ENCODE measurements around the gene HOOK2.

The HOOK2 gene

GRCh38 chr19:12754465-12755196 is 20.7 kb downstream of the HOOK2 start:
- Histone ChIP-seq H3K9me3 (ENCODE audit: control insufficient read depth, low read length) (no peaks in the 10 kb centered on the region), H3K4me3 (ENCODE audit: insufficient read depth, low read depth, low read length, poor library complexity, severe bottlenecking) (no peak overlapping the region), H3K36me3 (ENCODE audit: control insufficient read depth, insufficient read depth, low read length) (no peaks in the 10 kb centered on the region), H3K4me1 (ENCODE audit: control insufficient read depth, insufficient read depth, low read length, poor library complexity, severe bottlenecking) (peaks cover 5% of the 10 kb centered on the region), H3K27me3 (replicated peaks; ENCODE audit: control insufficient read depth, insufficient read depth, low read length, poor library complexity, severe bottlenecking) (peaks cover 4% of the 10 kb centered on the region), H3K27ac (ENCODE audit: insufficient read depth, low read length, poor library complexity, severe bottlenecking) (no peak overlapping the region)
- DNase-seq: no peak

- Histone ChIP-seq H3K36me3 (ENCODE audit: control insufficient read depth, insufficient read depth, low read length) (peaks cover 9% of the 10 kb centered on the region), H3K27me3 (replicated peaks; ENCODE audit: control insufficient read depth, insufficient read depth, low read length, poor library complexity, severe bottlenecking) (peaks cover 4% of the 10 kb centered on the region), H3K27ac (ENCODE audit: insufficient read depth, low read length, poor library complexity, severe bottlenecking) (no peak overlapping the region), H3K4me1 (ENCODE audit: control insufficient read depth, insufficient read depth, low read length, poor library complexity, severe bottlenecking) (no peaks in the 10 kb centered on the region), H3K4me3 (ENCODE audit: insufficient read depth, low read depth, low read length, poor library complexity, severe bottlenecking) (no peak overlapping the region), H3K9me3 (ENCODE audit: control insufficient read depth, low read length) (peaks cover 6% of the 10 kb centered on the region)
- no peak for DNase-seq
Observed at GRCh38 chr19:12752056-12752781, 23.1 kb downstream of the HOOK2 start.

GRCh38 chr19:12751635-12752034 is 23.7 kb downstream of the HOOK2 start, which contains the start of gene BEST2:
TSS of gene BEST2 (plus strand) at chr19:12751791. CDS start at chr19:12752593, 802 bp downstream.
- H3K27ac ChIP-seq (ENCODE audit: insufficient read depth, low read length, poor library complexity, severe bottlenecking): no peak within 1 kb of the TSS
- peaks cover 14% of the 10 kb centered on the region for H3K36me3 ChIP-seq (ENCODE audit: control insufficient read depth, insufficient read depth, low read length)
- H3K4me1 ChIP-seq (ENCODE audit: control insufficient read depth, insufficient read depth, low read length, poor library complexity, severe bottlenecking): no peaks in the 10 kb centered on the region
- no peak within 1 kb of the TSS for H3K4me3 ChIP-seq (ENCODE audit: insufficient read depth, low read depth, low read length, poor library complexity, severe bottlenecking)
- peaks cover 6% of the 10 kb centered on the region for H3K9me3 ChIP-seq (ENCODE audit: control insufficient read depth, low read length)
- peaks cover 4% of the 10 kb centered on the region for H3K27me3 ChIP-seq (replicated peaks; ENCODE audit: control insufficient read depth, insufficient read depth, low read length, poor library complexity, severe bottlenecking)
- no peak for DNase-seq

- Histone ChIP-seq H3K4me3 (ENCODE audit: insufficient read depth, low read depth, low read length, poor library complexity, severe bottlenecking) (no peak overlapping the region), H3K4me1 (ENCODE audit: control insufficient read depth, insufficient read depth, low read length, poor library complexity, severe bottlenecking) (no peaks in the 10 kb centered on the region), H3K9me3 (ENCODE audit: control insufficient read depth, low read length) (peaks cover 6% of the 10 kb centered on the region), H3K27ac (ENCODE audit: insufficient read depth, low read length, poor library complexity, severe bottlenecking) (no peak overlapping the region), H3K36me3 (ENCODE audit: control insufficient read depth, insufficient read depth, low read length) (peaks cover 22% of the 10 kb centered on the region), H3K27me3 (replicated peaks; ENCODE audit: control insufficient read depth, insufficient read depth, low read length, poor library complexity, severe bottlenecking) (peaks cover 4% of the 10 kb centered on the region)
- DNase-seq: no peak
Observed at GRCh38 chr19:12750851-12751250, 24.5 kb downstream of the HOOK2 start.

DNA sequence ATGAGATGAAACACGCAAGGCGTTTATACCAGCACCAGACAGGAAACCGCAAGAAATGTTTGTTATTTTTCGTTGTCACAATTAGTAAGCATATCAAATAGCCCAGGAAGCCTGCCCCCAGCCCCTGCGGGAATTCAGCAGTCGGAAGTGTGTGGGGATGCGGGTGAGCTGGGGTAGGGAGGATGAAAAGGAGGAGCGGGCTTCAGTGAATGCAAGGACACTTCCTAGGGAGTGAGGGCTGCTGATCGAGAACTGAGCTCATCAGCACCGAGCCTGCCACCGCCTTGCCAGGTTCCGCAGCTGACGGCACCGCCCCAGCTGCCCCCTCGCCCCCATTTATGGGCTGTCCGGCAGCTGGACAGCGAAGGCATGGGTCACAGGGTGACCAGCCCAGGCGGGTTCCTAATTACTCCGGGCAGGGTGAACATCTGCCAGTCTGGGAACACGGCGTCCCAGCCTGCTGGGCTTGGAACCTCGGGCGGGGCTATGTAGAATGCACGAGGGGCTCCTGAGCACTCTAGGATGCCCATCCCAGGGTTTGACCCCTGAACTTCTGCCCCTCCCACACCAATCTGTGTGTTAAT is 25.3 kb downstream of the HOOK2 start:
- Histone ChIP-seq H3K9me3 (ENCODE audit: control insufficient read depth, low read length) (peaks cover 6% of the 10 kb centered on the region), H3K27ac (ENCODE audit: insufficient read depth, low read length, poor library complexity, severe bottlenecking) (no peak overlapping the region), H3K36me3 (ENCODE audit: control insufficient read depth, insufficient read depth, low read length) (peaks cover 28% of the 10 kb centered on the region), H3K27me3 (replicated peaks; ENCODE audit: control insufficient read depth, insufficient read depth, low read length, poor library complexity, severe bottlenecking) (peaks cover 4% of the 10 kb centered on the region), H3K4me1 (ENCODE audit: control insufficient read depth, insufficient read depth, low read length, poor library complexity, severe bottlenecking) (no peaks in the 10 kb centered on the region), H3K4me3 (ENCODE audit: insufficient read depth, low read depth, low read length, poor library complexity, severe bottlenecking) (no peak overlapping the region)
- no peak for DNase-seq

- Histone ChIP-seq H3K36me3 (ENCODE audit: control insufficient read depth, insufficient read depth, low read length) (peaks cover 34% of the 10 kb centered on the region), H3K4me3 (ENCODE audit: insufficient read depth, low read depth, low read length, poor library complexity, severe bottlenecking) (no peak overlapping the region), H3K9me3 (ENCODE audit: control insufficient read depth, low read length) (peaks cover 6% of the 10 kb centered on the region), H3K27ac (ENCODE audit: insufficient read depth, low read length, poor library complexity, severe bottlenecking) (no peak overlapping the region), H3K4me1 (ENCODE audit: control insufficient read depth, insufficient read depth, low read length, poor library complexity, severe bottlenecking) (no peaks in the 10 kb centered on the region), H3K27me3 (replicated peaks; ENCODE audit: control insufficient read depth, insufficient read depth, low read length, poor library complexity, severe bottlenecking) (peaks cover under 1% of the 10 kb centered on the region)
- no peak for DNase-seq
Observed at GRCh38 chr19:12748489-12748888, 26.9 kb downstream of the HOOK2 start.

DNA sequence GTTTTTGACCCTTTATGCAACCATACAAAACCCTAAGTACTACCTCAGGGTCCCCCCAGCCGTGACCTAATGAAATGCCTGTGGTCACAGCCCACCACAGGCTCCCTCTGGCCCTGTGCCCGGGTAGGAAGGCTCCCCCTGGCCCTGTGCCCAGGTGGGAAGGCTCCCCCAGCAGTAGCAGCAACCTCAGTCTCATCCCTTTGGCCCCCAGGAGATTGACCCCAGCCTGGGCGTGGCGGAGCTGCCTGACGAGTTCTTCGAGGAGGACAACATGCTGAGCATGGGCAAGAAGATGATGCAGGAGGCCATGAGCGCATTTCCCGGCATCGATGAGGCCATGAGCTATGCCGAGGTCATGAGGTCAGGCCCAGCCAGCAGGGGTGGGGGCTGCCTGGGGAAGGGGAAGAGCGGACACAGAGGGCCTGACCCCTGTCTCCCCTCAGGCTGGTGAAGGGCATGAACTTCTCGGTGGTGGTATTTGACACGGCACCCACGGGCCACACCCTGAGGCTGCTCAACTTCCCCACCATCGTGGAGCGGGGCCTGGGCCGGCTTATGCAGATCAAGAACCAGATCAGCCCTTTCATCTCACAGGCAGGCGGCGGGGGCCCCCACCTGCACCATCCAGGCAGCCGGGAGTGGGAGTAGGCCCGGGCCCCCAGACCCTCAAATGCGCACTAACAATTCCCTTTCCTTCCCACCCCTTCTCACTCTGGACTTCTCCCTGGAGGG is 30.0 kb downstream of the HOOK2 start:
- no peaks in the 10 kb centered on the region for H3K4me1 ChIP-seq (ENCODE audit: control insufficient read depth, insufficient read depth, low read length, poor library complexity, severe bottlenecking)
- H3K27ac ChIP-seq (ENCODE audit: insufficient read depth, low read length, poor library complexity, severe bottlenecking): no peak overlapping the region
- peaks cover 6% of the 10 kb centered on the region for H3K9me3 ChIP-seq (ENCODE audit: control insufficient read depth, low read length)
- peaks cover 34% of the 10 kb centered on the region for H3K36me3 ChIP-seq (ENCODE audit: control insufficient read depth, insufficient read depth, low read length)
- no peaks in the 10 kb centered on the region for H3K27me3 ChIP-seq (replicated peaks; ENCODE audit: control insufficient read depth, insufficient read depth, low read length, poor library complexity, severe bottlenecking)
- no peak for DNase-seq
- no peak overlapping the region for H3K4me3 ChIP-seq (ENCODE audit: insufficient read depth, low read depth, low read length, poor library complexity, severe bottlenecking)

DNA sequence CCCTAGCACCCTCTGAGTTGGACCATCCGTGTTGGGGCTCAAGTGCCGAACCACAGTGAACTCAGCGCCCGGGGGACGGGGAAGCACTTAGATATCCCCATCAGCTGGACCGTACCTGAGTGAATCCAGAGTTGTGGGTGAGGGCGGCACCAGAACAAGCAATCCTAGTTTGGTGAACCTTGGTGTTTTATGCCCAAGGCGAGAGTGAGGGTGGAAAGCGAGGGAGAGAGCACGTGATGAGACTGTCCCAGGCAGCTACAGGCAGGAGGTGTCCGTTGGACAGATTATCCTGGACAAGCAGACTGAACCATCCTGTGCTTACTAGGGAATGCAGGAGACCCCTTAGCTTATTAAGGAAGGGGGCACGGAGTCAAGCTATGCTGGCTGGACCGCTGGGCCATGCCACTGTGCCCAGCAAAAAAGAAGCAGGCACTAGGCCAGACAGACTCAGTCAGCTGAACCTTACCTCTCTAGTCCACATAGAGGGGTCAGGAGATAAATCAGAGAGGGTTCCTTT is 37.5 kb downstream of the HOOK2 start:
- Histone ChIP-seq H3K4me1 (ENCODE audit: control insufficient read depth, insufficient read depth, low read length, poor library complexity, severe bottlenecking) (peaks cover 28% of the 10 kb centered on the region), H3K4me3 (ENCODE audit: insufficient read depth, low read depth, low read length, poor library complexity, severe bottlenecking) (peak overlapping the region; percentile 85), H3K36me3 (ENCODE audit: control insufficient read depth, insufficient read depth, low read length) (no peaks in the 10 kb centered on the region), H3K9me3 (ENCODE audit: control insufficient read depth, low read length) (no peaks in the 10 kb centered on the region), H3K27me3 (replicated peaks; ENCODE audit: control insufficient read depth, insufficient read depth, low read length, poor library complexity, severe bottlenecking) (no peaks in the 10 kb centered on the region), H3K27ac (ENCODE audit: insufficient read depth, low read length, poor library complexity, severe bottlenecking) (peak overlapping the region; percentile 90)
- no peak for DNase-seq

DNA sequence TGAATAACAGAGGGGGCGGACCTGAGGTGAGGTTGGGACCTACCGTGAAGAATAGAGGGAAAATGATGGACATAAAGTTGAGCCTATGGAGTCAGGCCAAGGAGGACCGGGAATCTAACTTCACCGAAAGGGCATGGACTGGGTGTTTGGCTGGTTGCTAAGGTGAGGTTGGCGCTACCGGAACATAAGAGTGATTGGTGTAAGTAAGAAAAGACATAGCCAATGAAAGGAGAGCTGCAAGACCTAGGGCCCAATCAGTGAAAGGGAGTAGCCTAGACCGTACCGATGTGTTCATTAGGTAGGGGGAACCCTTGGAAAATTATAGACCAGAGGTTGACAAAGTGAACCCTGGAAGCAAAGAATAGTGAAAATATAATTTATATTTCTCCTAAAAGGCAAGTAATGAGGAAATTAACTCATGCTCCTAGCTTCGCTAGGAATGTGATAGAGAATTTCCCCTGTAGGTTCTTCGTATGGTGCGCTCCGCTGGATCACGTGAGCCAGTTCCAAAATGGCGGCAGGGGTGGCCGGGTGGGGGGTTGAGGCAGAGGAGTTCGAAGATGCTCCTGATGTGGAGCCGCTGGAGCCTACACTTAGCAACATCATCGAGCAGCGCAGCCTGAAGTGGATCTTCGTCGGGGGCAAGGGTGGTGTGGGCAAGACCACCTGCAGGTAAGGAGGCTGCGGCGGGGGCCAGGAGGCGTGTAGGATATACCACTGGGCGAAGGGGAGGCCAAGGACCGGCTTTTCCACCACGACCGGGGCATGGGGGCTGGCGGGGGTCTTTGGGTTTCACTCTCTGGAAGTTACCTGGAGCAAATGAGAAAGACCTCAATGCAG is 38.1 kb downstream of the HOOK2 start, which contains the start of gene GET3:
Gene GET3, plus strand, starts transcription at position 503 of the 840 bp plus-strand sequence. Its CDS starts 9 bp downstream, at position 512.
- H3K4me1 ChIP-seq (ENCODE audit: control insufficient read depth, insufficient read depth, low read length, poor library complexity, severe bottlenecking): peaks cover 29% of the 10 kb centered on the region

More for the DNA sequence above, 38.1 kb downstream of the HOOK2 start, which contains the start of gene GET3:
- Histone ChIP-seq H3K4me3 (ENCODE audit: insufficient read depth, low read depth, low read length, poor library complexity, severe bottlenecking) (peak within 1 kb of the TSS; percentile 85), H3K27ac (ENCODE audit: insufficient read depth, low read length, poor library complexity, severe bottlenecking) (peak within 1 kb of the TSS; percentile 90), H3K27me3 (replicated peaks; ENCODE audit: control insufficient read depth, insufficient read depth, low read length, poor library complexity, severe bottlenecking) (no peaks in the 10 kb centered on the region), H3K36me3 (ENCODE audit: control insufficient read depth, insufficient read depth, low read length) (no peaks in the 10 kb centered on the region), H3K9me3 (ENCODE audit: control insufficient read depth, low read length) (no peaks in the 10 kb centered on the region)
- peak; percentile 62 to 76 (median 63) for DNase-seq

Data from effector memory CD4-positive, alpha-beta T cell (primary cell).